Parathyroid adenoma (tissue), 2 donors: ENCODE data around the gene ATP13A5.
A peak's percentile ranks its signal among the peaks of the same experiment; 100 is the strongest.

ENCODE experiments used
- H2AFZ ChIP-seq: fragments of 300-600 bp; sonication (generic); one replicate; pipeline ENCODE4 v1.7.0; 2017; ENCODE audit warnings: antibody characterized with exemption, mild to moderate bottlenecking
- H3K27ac ChIP-seq: fragments of 300-600 bp; sonication (generic); one replicate; pipeline ENCODE4 v1.7.0; 2017
- H3K27me3 ChIP-seq: fragments of 300-600 bp; sonication (generic); one replicate; pipeline ENCODE4 v1.7.0; 2017; ENCODE audit warnings: low read length; ENCODE audit not compliant: control insufficient read depth, insufficient read depth
- H3K36me3 ChIP-seq: fragments of 300-600 bp; sonication (generic); one replicate; pipeline ENCODE4 v1.7.0; 2017; ENCODE audit warnings: low read length; ENCODE audit not compliant: control insufficient read depth, insufficient read depth
- H3K4me1 ChIP-seq: fragments of 300-600 bp; sonication (generic); one replicate; pipeline ENCODE4 v1.7.0; 2017; ENCODE audit warnings: control low read depth
- H3K4me2 ChIP-seq: fragments of 300-600 bp; sonication (generic); one replicate; pipeline ENCODE4 v1.7.0; 2017; ENCODE audit warnings: low read length
- H3K4me3 ChIP-seq: fragments of 300-600 bp; sonication (generic); one replicate; pipeline ENCODE4 v1.7.0; 2017; ENCODE audit warnings: low read depth, low read length
- H3K79me2 ChIP-seq: fragments of 300-600 bp; sonication (generic); one replicate; pipeline ENCODE4 v1.7.0; 2017; ENCODE audit warnings: control low read depth
- H3K9ac ChIP-seq: fragments of 300-600 bp; sonication (generic); one replicate; pipeline ENCODE4 v1.7.0; 2017; ENCODE audit warnings: mild to moderate bottlenecking
- H3K9me3 ChIP-seq: fragments of 300-600 bp; sonication (generic); one replicate; pipeline ENCODE4 v1.7.0; 2017; ENCODE audit warnings: low read length; ENCODE audit not compliant: control insufficient read depth
- CTCF ChIP-seq: fragments of 300-600 bp; sonication (generic); IDR thresholded peaks from one replicate; pipeline ENCODE4 v1.7.0; 2017; ENCODE audit warnings: antibody characterized with exemption, mild to moderate bottlenecking
- donor health status: primary hyperparathyroidism.

ATP13A5 gene

DNA sequence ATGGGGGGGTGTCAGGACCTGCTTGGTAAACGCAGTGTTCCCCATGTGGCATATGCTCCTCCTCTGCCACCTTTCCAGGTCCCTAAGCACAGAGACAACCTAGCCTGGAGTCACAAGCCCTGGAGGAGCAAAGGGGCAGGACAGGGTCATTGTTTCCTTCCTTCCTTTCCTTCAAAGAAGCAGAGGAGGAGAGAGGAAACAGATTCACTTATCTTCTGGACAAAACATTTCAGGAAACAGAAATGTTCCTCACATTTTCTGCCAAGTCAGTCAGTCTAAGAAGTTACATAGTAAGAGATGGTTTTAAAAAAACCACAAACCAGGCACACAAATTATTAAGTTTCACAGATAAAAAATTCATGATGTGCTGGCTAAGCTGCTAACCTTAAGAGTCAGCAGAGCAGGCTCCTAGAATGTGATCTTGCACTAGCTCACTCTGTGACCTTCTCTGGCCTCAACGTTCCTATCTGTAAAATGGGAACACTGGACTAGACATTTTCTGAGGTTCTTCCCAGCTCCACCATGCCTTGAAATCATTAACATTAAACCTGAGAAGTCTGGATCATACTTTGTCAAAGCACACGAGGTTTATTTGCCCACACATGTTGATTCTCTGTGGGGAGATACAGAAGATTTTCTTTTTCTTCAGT lies 47.9 kb downstream of the ATP13A5 start:
- H3K9ac ChIP-seq = no peak overlapping the region
- no peak for TF ChIP-seq CTCF
- H3K27ac ChIP-seq = no peak overlapping the region
- no peaks in the 10 kb centered on the region for H3K4me1 ChIP-seq
- H3K9me3 ChIP-seq = no peaks in the 10 kb centered on the region
- H2AFZ ChIP-seq = no peak overlapping the region
- no peak overlapping the region for H3K4me2 ChIP-seq
- H3K27me3 ChIP-seq = no peaks in the 10 kb centered on the region
- H3K79me2 ChIP-seq = no peaks in the 10 kb centered on the region
- H3K4me3 ChIP-seq = no peak overlapping the region
- no peaks in the 10 kb centered on the region for H3K36me3 ChIP-seq

GRCh38 chr3:193317682-193318300 lies 60.8 kb downstream of the ATP13A5 start:
- no peaks in the 10 kb centered on the region for H3K4me1 ChIP-seq
- no peaks in the 10 kb centered on the region for H3K9me3 ChIP-seq
- no peak overlapping the region for H3K4me2 ChIP-seq
- no peaks in the 10 kb centered on the region for H3K79me2 ChIP-seq
- TF ChIP-seq CTCF = no peak
- H3K4me3 ChIP-seq = no peak overlapping the region
- H3K9ac ChIP-seq = no peak overlapping the region
- H3K27me3 ChIP-seq = no peaks in the 10 kb centered on the region
- H2AFZ ChIP-seq = no peak overlapping the region
- H3K36me3 ChIP-seq = no peaks in the 10 kb centered on the region
- no peak overlapping the region for H3K27ac ChIP-seq

DNA sequence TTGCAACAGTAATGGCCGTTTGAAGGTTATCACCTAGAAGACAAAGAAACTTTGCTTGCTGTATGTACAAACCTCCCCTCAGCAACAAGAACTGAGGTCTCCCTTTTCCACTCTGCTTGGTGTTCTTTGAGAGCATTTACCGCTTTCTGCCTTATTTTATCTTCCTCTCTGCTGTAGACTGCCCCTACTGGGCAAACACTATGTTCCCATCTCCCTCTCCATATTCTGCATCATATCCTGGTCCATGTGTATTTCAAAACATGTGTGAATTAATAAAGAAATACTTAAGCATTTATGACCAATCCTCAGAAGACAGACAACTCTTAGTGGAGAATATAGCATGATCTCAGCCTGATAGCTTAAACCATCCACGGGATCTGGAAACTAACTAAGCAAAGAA lies 64.4 kb downstream of the ATP13A5 start:
- Histone ChIP-seq H3K9me3 (no peaks in the 10 kb centered on the region), H2AFZ (no peak overlapping the region), H3K9ac (no peak overlapping the region), H3K4me2 (no peak overlapping the region), H3K4me1 (peaks cover 5% of the 10 kb centered on the region), H3K4me3 (no peak overlapping the region), H3K79me2 (no peaks in the 10 kb centered on the region), H3K27me3 (no peaks in the 10 kb centered on the region), H3K36me3 (no peaks in the 10 kb centered on the region), H3K27ac (no peak overlapping the region)
- peak; percentile 7 for TF ChIP-seq CTCF

DNA sequence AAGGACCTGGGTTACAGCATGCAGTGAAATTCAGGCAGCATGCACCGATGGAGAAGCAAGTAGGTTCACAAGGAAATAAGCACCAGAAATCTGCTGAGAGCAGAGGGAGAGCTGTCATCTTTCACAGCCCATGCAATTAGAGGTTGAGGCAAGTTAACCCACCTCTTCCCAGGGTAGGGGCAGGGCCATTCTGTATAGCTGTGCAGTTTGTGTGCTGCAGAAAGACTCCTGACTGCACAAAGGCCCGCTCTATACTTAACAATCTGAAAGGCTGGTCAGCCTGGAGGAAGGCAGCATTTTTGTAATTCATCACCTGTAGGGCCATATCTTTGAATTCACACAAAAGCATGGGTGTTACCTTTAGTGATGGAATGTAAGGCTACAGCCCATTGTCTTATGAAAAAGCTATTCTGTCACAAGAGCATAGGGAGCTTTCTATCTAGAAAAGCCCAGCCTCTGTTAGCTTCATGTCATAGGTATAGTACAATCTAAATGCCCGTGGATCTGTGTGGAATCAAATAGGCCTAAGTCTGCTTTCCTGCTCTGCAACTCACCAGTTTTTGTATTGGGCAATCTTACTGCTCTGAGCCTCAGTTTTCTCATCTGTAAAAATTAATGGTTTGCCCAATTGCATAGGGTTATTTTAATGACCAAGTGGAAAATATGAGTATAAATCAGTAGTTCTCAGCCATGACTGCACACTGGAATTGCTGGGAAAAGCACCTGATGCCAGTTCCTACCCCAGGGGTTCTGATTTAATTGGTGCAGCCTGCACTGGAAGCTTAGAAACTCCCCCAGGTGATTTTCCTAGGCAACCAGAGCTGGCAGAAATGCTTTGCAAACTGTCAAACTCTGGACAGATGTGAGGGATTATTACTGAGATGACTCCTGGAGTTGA lies 65.2 kb downstream of the ATP13A5 start:
- H3K9me3 ChIP-seq = no peaks in the 10 kb centered on the region
- H3K4me2 ChIP-seq = no peak overlapping the region
- no peaks in the 10 kb centered on the region for H3K79me2 ChIP-seq
- no peak for TF ChIP-seq CTCF
- no peaks in the 10 kb centered on the region for H3K27me3 ChIP-seq
- no peaks in the 10 kb centered on the region for H3K36me3 ChIP-seq
- H2AFZ ChIP-seq = no peak overlapping the region
- H3K4me1 ChIP-seq = peaks cover 5% of the 10 kb centered on the region
- no peak overlapping the region for H3K9ac ChIP-seq
- H3K27ac ChIP-seq = no peak overlapping the region
- no peak overlapping the region for H3K4me3 ChIP-seq
